Activated naive CD8-positive, alpha-beta T cell treated with anti-CD3 and anti-CD28 coated beads, Interleukin-2, amount 10 ng/mL, durations not matched to agents 7 days and 5 days (primary cell): ENCODE measurements around the gene ZNF274. TPM values are rescaled to one million over a fixed set of nuclear protein-coding genes. Genes with fewer than 3 reads are reported as not detected.
"Not testable (repeated sequence)": the region's sequence is repeated elsewhere in the genome, so short reads cannot be mapped to it uniquely, and the experiment has no call there.

Source experiments
- ATAC-seq: fragments of 150-1000 bp; cut with Tn5 transposase; one replicate; pipeline ENCODE4 v1.10.0; 2021; ENCODE audit warnings: low read depth, moderate library complexity
- POLR2A ChIA-PET: fragments of 350-600 bp; sonication (Branson Sonifier 250); formaldehyde crosslinking; loops from one replicate; lab custom pipeline; 2021; ENCODE audit warnings: antibody characterized with exemption; lab: Charles Lee
- DNase-seq: peaks from one replicate; pipeline ENCODE4 v3.0.0; 2021
- H3K27ac Mint-ChIP-seq: one replicate; pipeline ENCODE4 v1.8.0; 2022; ENCODE audit warnings: mild to moderate bottlenecking, mixed read lengths
- H3K27me3 Mint-ChIP-seq: one replicate; pipeline ENCODE4 v1.8.0; 2022; ENCODE audit warnings: mild to moderate bottlenecking, moderate library complexity, mixed read lengths
- H3K36me3 Mint-ChIP-seq: one replicate; pipeline ENCODE4 v1.8.0; 2021; ENCODE audit warnings: mild to moderate bottlenecking, mixed read lengths
- H3K4me1 Mint-ChIP-seq: one replicate; pipeline ENCODE4 v1.8.0; 2021; ENCODE audit warnings: mixed read lengths
- H3K4me3 Mint-ChIP-seq: one replicate; pipeline ENCODE4 v1.8.0; 2022; ENCODE audit warnings: mild to moderate bottlenecking, moderate library complexity, mixed read lengths
- H3K9me3 Mint-ChIP-seq: one replicate; pipeline ENCODE4 v1.8.0; 2021; ENCODE audit warnings: mixed read lengths
- total RNA-seq, 2 experiments: library from RNA; stranded (reverse); gene quantifications; one replicate each; pipeline ENCODE4 v1.2.3, GENCODE V29; 2021

The ZNF274 gene
- 10 to 100 TPM; 54.6 to 56.9 TPM for total RNA-seq

DNA sequence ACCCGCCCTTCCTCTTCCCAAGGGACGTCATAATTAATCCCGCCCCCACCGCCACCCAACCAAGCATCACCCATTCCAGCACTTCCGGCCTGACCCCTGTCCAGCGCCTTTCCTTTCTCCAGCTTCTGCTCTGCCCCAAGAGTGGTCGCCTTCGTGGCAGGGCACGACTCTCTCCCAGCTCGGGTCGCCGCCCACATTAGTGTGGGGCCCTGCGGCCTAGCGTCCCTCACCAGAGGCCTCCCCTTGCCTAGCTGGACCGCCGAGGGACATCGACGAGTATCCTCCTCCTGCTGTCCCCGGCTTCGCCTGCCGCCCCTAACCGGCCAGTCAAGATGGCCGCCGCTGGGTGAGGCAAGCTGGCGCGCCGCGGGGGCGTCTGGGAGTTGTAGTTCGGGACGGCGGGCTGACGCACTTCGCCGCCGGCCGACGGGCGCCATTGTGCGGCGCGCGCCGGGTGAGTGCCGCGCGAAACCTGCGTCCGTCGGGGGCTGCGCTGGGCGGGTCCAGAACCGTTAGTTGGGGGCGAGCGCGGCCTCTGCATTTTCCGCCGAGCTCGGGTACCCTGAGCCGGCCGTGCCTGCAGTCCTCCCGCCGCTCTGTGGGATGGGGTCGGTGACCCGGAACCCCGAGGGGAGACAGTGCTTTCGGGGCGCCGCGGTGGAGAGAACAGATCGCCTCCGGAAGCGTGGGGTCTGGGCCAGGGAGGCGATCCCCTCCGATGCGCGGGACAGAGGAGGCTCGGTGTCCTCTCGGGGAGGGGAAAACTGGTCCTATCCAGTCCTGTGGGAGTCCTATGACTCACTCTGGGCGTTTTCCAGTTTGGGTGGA, at the start of gene ZNF274:
Gene ZNF274 (plus strand): TSS at position 73 of the 828 bp plus-strand sequence. CDS start 905 bp downstream, outside the sequence.
- peak within 1 kb of the TSS; percentile 100 for H3K27ac Mint-ChIP-seq
- H3K9me3 Mint-ChIP-seq = peaks cover 22% of the 10 kb centered on the region
- peaks cover 14% of the 10 kb centered on the region for H3K4me1 Mint-ChIP-seq
- H3K27me3 Mint-ChIP-seq = no peaks in the 10 kb centered on the region
- peak within 1 kb of the TSS; percentile 92 for H3K4me3 Mint-ChIP-seq
- peak; percentile 97 for DNase-seq
- peaks cover 54% of the 10 kb centered on the region for H3K36me3 Mint-ChIP-seq
- POLR2A ChIA-PET = interaction anchor here (0.6 to 2.3 kb wide), 21 partner anchors 10 to 945 kb away, joined by 3 to 14 read pairs (median 4); partner anchors contain the start of genes ERVK3-1, ZNF154, ZNF497 and ZNF544
- peak; percentile 90 for ATAC-seq

DNA sequence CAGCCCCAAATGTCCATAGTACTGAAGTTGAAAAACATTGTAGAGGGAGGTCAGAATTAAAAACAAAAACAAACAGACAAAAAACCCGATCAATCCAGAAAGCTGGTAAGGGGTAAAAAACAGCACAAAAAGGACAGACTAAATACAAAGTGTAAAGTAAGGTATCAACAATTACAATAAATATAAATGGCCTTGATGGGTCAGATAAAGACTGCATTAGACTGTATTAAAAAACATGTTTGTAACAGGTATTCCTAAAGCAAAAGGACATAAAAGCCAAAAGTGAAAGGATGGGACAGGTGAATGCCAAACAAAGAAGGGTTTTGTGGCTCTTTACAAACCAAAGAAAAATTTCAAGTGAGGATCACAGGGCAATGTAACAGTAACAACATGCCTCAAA, 48.6 kb upstream of the ZNF274 start:
- no peaks in the 10 kb centered on the region for H3K27me3 Mint-ChIP-seq
- no peak overlapping the region for H3K27ac Mint-ChIP-seq
- no peaks in the 10 kb centered on the region for H3K4me1 Mint-ChIP-seq
- ATAC-seq (no peak), DNase-seq (no peak)
- H3K9me3 Mint-ChIP-seq = peaks cover 37% of the 10 kb centered on the region
- POLR2A ChIA-PET = interaction anchor here (0.6 kb wide), 1 partner anchor 11 kb away, joined by 4 read pairs; no protein-coding TSS in a partner anchor
- H3K4me3 Mint-ChIP-seq = no peak overlapping the region
- peaks cover 70% of the 10 kb centered on the region for H3K36me3 Mint-ChIP-seq

DNA sequence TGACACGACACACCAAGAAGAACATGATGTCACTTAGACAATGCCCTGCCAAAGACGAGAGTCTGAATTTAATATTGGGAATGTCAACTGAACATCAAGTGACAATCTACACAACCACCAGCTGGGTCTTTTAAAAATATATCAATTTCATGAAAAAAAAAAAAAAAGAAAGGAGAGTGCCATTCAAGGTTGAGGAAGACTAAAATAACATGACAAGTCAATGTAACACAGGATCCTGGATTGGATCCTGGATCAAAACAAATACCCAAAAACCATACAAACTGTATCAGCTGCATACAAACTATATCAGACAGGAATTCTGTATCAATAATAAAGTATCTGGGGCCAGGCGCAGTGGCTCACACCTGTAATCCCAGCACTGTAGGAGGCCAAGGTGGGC, 37.0 kb upstream of the ZNF274 start:
- H3K27me3 Mint-ChIP-seq = no peaks in the 10 kb centered on the region
- H3K36me3 Mint-ChIP-seq = peaks cover 31% of the 10 kb centered on the region
- DNase-seq = no peak
- POLR2A ChIA-PET = interaction anchor here (0.6 kb wide), 2 partner anchors 12 to 175 kb away, joined by 3 to 4 read pairs; no protein-coding TSS in a partner anchor
- H3K27ac Mint-ChIP-seq = no peak overlapping the region
- no peak overlapping the region for H3K4me3 Mint-ChIP-seq
- H3K4me1 Mint-ChIP-seq = peaks cover 9% of the 10 kb centered on the region
- H3K9me3 Mint-ChIP-seq = peaks cover 20% of the 10 kb centered on the region
- no peak for ATAC-seq

DNA sequence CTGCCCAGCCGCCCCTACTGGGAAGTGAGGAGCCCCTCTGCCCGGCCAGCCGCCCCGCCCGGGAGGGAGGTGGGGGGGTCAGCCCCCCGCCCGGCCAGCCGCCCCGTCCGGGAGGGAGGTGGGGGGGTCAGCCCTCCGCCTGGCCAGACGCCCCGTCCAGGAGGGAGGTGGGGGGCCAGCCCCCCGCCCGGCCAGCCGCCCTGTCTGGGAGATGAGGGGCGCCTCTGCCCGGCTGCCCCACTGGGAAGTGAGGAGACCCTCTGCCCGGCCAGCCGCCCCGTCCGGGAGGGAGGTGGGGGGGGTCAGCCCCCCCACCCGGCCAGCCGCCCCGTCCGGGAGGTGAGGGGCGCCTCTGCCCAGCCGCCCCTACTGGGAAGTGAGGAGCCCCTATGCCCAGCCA, 35.4 kb upstream of the ZNF274 start:
- DNase-seq, H3K27ac Mint-ChIP-seq, ATAC-seq, H3K27me3 Mint-ChIP-seq, POLR2A ChIA-PET, H3K4me3 Mint-ChIP-seq: not testable (repeated sequence)
- Mint-ChIP-seq H3K36me3 (peaks cover 19% of the 10 kb centered on the region), H3K4me1 (peaks cover 11% of the 10 kb centered on the region), H3K9me3 (peaks cover 20% of the 10 kb centered on the region)

DNA sequence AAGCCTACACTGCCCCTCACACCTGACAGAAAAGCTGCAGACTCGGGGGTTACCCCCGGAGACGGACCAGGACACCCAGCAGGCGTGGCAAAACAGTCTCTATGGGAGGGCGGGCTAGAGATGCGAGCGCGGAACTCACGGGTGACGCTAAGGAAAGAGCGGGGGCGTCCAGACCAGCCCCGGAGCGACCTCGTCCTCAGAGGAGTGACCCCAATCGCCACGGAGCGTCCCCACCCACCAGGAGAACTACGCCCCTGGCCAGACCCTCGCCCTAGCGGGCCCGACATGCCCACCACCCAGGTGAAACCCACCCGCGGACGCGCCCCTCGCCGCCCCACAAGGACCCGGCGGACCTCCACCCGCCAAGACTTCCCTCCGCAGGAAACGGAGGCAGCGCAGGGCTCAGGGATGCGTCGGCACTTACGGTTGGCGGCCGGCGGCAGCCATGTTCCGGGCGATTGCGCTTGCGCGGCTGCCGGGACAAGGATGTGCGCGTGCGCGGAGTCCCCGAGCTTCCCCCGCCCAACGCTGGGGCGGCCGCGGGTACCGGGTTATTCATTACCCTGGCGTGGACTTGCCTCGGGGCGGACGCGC, 32.4 kb upstream of the ZNF274 start, which contains the start of gene ZNF329:
Gene ZNF329 (minus strand): TSS at position 462 of the 594 bp plus-strand sequence. CDS start 21,286 bp downstream, outside the sequence.
- Mint-ChIP-seq H3K9me3 (peaks cover 19% of the 10 kb centered on the region), H3K4me1 (peaks cover 13% of the 10 kb centered on the region), H3K4me3 (peak within 1 kb of the TSS; percentile 89), H3K27ac (peak within 1 kb of the TSS; percentile 87), H3K36me3 (peaks cover 12% of the 10 kb centered on the region), H3K27me3 (no peaks in the 10 kb centered on the region)
- peak; percentile 73 for ATAC-seq
- POLR2A ChIA-PET = interaction anchor here (0.7 to 1.5 kb wide), 4 partner anchors 91 to 400 kb away, joined by 4 to 7 read pairs (median 6); partner anchors contain the start of genes ZNF135 and ZNF606
- peak; percentile 97 for DNase-seq

DNA sequence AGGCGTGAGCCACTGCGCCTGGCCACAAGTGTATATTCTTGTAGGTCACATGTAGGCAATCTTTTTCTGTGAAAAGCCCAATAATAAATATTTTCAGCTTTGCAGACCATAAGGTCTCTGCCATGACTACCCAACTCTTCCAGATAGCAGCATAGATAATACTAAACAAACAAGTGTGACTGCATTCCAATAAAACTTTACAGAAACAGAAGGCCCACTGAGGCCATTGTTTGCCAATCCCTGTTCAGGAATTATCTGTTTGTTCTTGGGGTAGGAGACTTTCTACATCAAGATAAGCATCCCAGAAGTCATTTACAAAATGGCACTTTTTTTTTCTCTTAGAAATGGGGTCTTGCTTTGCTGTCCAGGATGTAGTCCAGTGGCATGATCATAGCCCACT, 29.5 kb upstream of the ZNF274 start:
- POLR2A ChIA-PET = no interaction called here
- H3K4me1 Mint-ChIP-seq = peaks cover 13% of the 10 kb centered on the region
- no peak for DNase-seq
- no peak for ATAC-seq
- no peaks in the 10 kb centered on the region for H3K27me3 Mint-ChIP-seq
- peak overlapping the region; percentile 80 for H3K4me3 Mint-ChIP-seq
- H3K36me3 Mint-ChIP-seq = peaks cover 4% of the 10 kb centered on the region
- peaks cover 18% of the 10 kb centered on the region for H3K9me3 Mint-ChIP-seq
- H3K27ac Mint-ChIP-seq = no peak overlapping the region

DNA sequence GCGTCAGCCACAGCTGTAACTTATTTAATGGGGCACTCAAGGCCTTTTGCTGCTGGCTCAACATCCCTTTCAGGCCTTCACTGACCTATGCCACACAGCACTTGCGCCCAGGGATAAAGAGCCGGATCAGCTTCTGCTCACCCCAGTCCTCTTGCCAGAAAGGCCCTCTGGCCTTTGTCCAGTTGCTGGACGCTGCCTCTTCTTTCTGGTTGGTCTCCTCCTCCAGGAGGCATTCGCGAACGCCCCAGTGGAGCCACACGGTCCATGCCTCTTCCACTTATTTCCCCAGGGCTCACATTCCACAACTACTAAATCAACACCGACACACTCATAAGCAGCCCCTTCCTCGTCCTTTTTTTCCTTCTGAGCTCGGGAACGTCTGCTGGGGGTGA, 28.6 kb upstream of the ZNF274 start:
- DNase-seq (no peak), ATAC-seq (no peak)
- Mint-ChIP-seq H3K36me3 (peaks cover 3% of the 10 kb centered on the region), H3K4me3 (peak overlapping the region; percentile 80), H3K4me1 (peaks cover 12% of the 10 kb centered on the region), H3K9me3 (peaks cover 14% of the 10 kb centered on the region), H3K27me3 (no peaks in the 10 kb centered on the region), H3K27ac (peak overlapping the region; percentile 74)
- POLR2A ChIA-PET = interaction anchor here (0.6 to 0.9 kb wide), 2 partner anchors 96 to 1688 kb away, joined by 3 read pairs; partner anchors contain the start of gene ZNF135

DNA sequence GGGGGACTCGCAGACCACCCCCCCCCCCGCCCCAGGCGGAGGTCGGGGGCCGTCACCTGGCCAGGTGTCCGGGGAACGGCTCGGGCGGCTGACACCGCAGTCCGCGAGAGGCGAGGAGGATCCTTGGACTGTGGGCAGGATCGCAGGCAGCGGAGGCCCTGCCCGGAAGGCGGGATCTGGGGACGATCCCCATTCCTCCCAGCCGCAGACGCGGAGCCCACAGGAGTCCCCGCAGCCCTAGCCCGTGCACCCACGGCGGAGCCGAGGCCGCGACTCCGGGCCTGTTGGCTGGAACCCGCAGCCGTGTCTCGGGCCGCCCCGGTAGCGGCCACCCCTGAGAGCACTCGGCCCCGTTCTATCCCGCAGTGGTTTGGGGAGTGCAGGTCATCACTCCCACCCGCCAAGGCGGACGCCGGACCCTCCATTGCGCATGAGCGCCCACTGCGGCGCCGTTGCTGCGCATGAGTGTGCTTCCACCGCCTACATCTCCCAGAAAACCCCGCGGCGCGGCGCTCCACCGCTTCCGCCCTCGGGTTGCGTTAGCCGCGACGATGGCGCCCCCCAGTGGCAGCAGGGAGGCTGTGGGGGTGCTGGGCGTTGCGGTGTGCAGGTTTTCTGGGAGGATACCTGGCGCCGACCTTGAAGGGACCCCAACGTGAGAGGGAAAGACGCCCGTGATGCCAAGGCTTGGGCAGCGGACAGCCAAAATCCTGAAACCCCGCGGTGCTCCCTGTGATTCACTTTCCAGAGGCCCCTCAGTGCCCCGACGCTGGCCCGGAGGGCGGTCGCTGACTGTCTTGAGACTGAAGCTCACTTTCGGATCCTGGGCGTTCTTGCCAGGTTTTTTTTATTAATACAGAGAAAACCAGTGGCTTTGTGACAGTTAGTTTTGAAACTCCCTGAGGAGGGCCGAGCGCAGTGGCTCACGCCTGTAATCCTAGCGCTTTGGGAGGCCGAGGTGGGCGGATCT, 27.9 kb upstream of the ZNF274 start:
- DNase-seq (peak; percentile 100), ATAC-seq (peak; percentile 76)
- Mint-ChIP-seq H3K27ac (peak overlapping the region; percentile 74), H3K4me1 (peaks cover 6% of the 10 kb centered on the region), H3K4me3 (peak overlapping the region; percentile 80), H3K36me3 (peaks cover 3% of the 10 kb centered on the region), H3K27me3 (no peaks in the 10 kb centered on the region), H3K9me3 (peaks cover 11% of the 10 kb centered on the region)
- POLR2A ChIA-PET = interaction anchor here (0.6 to 0.9 kb wide), 3 partner anchors 96 to 1688 kb away, joined by 3 read pairs; partner anchors contain the start of gene ZNF135

DNA sequence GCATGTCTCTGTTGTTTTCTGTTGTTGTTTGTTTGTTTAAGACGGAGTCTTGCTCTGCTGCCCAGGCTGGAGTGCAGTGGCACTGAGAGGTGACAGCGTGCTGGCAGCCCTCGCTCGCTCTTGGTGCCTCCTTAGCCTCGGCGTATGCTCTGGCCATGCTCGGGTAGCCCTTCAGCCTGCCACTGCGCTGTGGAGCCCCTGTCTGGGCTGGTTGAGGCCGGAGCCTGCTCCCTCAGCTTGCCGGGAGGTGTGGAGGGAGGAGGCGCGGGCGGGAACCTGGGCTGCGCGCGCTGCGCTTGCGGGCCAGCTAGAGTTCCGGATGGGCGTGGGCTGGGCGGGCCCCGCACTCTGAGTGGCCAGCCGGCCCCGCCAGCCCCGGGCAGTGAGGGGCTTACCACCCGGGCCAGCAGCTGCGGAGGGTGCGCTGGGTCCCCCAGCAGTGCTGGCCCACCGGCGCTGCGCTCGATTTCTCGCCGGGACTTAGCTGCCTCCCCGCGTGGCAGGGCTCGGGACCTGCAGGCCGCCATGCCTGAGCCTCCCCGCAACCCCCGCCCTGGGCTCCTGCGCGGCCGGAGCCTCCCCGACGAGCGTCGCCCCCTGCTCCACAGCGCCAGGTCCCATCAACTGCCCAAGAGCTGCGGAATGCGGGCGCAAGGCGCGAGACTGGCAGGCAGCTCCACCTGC, 25.7 kb upstream of the ZNF274 start:
- Mint-ChIP-seq H3K36me3 (no peaks in the 10 kb centered on the region), H3K27me3 (no peaks in the 10 kb centered on the region), H3K4me1 (peaks cover 2% of the 10 kb centered on the region), H3K4me3 (no peak overlapping the region), H3K9me3 (peaks cover 12% of the 10 kb centered on the region), H3K27ac (no peak overlapping the region)
- POLR2A ChIA-PET = no interaction called here
- ATAC-seq (no peak), DNase-seq (no peak)

DNA sequence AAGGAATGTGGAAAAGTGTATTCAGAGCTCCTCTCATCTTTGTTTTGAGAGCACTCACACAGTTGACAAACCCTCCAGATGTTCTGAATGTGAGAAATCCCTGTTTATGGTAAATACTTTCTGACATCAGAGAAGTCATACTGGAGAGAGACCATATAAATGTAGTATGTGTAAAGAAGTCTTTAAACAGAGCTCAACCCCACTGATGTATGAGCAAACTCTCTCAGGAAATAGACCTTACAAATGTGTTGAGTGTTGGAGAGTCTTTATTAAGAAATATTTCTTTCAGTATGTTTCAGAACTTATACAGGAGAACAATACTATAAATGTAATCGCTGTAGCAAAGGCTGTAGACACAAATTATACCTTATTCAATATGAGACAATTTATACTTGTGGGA, 16.6 kb upstream of the ZNF274 start:
- no peak overlapping the region for H3K27ac Mint-ChIP-seq
- H3K4me3 Mint-ChIP-seq = no peak overlapping the region
- H3K36me3 Mint-ChIP-seq = peaks cover 4% of the 10 kb centered on the region
- H3K4me1 Mint-ChIP-seq = no peaks in the 10 kb centered on the region
- POLR2A ChIA-PET = interaction anchor here (0.6 kb wide), 1 partner anchor 680 kb away, joined by 3 read pairs; no protein-coding TSS in a partner anchor
- H3K27me3 Mint-ChIP-seq = peaks cover 1% of the 10 kb centered on the region
- no peak for ATAC-seq
- no peak for DNase-seq
- peaks cover 36% of the 10 kb centered on the region for H3K9me3 Mint-ChIP-seq

DNA sequence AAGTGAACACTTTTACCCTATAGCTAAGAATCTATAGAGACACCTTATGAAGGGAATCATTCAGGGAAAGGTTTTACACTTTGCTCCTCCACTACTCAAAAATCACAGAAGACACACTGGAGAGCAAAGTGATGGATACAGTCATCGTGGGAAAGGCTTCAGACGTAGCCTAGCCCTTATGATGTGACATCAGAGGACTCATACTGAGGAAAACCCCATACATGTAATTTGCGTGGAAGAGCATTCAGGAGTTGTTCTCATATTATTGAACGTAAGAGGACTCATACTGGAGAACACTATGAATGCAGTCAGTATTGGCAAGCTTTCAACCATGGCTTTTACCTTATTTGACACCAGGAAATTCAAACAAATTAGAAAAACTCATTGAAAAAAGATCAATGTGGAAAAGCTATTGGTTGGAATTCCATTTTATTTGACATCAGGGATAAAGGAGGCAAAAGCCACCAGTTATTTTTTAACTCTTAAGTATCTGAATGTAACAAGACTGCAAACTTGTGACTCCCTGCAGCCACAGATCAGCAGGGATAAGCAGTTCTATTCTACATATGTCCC, 16.1 kb upstream of the ZNF274 start:
- H3K4me1 Mint-ChIP-seq = no peaks in the 10 kb centered on the region
- ATAC-seq (no peak), DNase-seq (no peak)
- H3K27ac Mint-ChIP-seq = no peak overlapping the region
- POLR2A ChIA-PET = no interaction called here
- no peak overlapping the region for H3K4me3 Mint-ChIP-seq
- H3K9me3 Mint-ChIP-seq = peaks cover 36% of the 10 kb centered on the region
- H3K36me3 Mint-ChIP-seq = peaks cover 4% of the 10 kb centered on the region
- H3K27me3 Mint-ChIP-seq = peaks cover 1% of the 10 kb centered on the region

DNA sequence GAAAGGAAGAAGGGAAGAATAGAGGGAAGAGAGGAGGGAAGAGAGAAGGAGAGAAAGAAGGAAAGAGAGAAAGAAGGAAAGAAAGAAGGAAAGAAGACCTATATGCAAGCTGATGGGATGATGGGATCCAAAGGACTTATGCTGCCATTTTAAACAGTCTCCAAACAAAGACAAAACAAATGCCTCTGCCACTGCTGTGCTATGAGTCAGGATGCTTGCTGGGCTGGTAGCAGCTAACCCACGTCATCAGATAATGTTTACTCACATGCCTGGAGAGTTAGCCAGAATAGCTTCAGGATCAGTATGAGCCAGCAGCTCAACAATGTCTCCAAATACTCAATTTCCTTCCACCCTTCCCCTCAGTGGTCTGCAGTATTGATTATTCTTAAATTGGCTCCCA, 12.0 kb upstream of the ZNF274 start:
- DNase-seq (no peak), ATAC-seq (no peak)
- POLR2A ChIA-PET = interaction anchor here (0.6 kb wide), 2 partner anchors 139 to 176 kb away, joined by 4 to 5 read pairs; no protein-coding TSS in a partner anchor
- Mint-ChIP-seq H3K36me3 (peaks cover 5% of the 10 kb centered on the region), H3K9me3 (peaks cover 37% of the 10 kb centered on the region), H3K4me3 (no peak overlapping the region), H3K27me3 (no peaks in the 10 kb centered on the region), H3K27ac (no peak overlapping the region), H3K4me1 (no peaks in the 10 kb centered on the region)
